ENCODE measurements around the gene ST6GALNAC3.
"Not testable (repeated sequence)": the region's sequence is repeated elsewhere in the genome, so short reads cannot be mapped to it uniquely, and the experiment has no call there.

The ST6GALNAC3 gene

DNA sequence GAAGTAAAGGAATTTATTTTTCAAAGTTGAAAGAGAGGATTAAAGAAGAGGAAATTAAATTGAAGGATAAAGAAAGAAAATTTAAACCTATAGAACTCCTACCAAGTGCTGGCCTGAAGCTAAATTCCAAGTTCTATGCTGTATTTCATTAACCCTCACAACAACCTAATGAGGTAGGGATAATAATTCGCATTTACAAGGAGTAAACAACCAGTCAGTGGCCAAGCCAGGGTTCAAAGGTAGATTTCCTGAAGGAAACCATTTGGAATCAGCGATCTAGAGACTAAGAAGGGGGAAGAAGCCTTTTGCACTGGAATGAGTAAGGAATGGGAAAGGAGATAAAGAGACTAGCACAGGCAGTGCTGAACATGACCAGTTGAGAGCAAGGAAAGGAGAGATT lies 526.9 kb downstream of the ST6GALNAC3 start:
- no peak for DNase-seq

DNA sequence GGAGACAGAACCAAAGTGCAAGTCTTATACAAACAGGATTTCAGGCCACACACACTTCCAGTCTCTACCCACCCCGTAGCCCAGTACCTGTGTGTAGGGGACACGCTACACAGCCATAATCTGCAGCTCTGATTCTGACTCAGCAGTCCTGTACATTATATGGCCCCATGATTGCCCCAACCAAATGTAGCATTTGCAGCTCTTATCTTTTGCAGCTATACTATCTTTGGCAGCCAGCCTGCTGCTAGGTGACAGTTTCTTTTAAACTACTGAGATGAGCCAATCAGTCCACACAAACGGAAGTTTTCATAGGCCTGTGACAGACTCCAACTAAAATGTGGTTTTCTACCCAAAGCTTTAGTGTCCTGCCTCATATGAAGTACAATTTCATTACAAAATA lies 533.2 kb downstream of the ST6GALNAC3 start:
- DNase-seq = no peak

DNA sequence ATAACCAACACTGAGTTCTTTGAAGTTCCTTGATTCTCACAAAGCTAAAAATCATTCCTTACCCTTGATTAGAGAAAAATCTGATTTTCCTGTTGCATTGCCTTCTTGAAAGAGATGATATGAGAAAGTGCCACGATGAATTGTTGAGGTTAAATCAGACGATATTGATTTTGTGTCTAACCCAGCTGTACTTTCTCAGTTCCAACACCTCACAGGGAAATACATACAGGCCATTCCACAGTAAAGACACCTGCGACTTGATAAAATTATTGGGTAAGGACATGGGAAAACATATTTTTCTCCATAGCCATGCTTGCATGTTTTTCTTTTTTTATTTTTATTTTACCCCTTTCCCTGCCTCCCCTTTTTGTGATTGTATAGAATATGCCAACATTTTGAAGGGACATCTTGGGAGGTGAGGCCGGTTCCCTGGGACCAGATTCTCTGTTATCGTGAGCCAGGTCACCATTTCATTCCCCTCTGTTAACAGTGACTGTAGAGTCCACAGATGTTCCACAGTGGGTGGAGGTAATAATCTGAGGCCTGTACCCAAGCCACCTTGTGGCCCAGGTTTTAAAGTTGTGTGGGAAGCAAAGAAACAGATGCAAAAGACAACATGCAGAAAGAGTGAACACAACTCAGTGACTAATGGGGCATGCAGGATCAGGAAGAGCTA lies 537.4 kb downstream of the ST6GALNAC3 start:
- DNase-seq = no peak

DNA sequence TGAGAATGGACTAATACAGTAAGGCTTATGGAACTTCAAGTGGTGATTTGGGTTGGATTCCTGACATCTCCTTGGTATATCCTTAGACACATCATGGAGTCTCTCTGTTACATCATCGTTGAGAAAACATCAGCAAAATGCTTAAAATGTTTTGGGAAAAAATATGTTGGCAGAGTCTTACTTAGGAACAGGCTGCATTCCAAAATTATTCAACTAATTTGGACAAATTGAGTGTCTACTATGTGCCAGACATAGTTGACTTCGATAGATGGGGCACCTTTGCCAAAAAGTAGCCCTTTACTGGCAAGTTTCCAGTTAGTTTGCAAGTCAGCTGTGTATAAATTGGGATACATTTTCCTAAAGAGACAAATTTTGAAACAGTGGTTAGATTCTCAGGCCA lies 539.3 kb downstream of the ST6GALNAC3 start:
- no peak for DNase-seq

DNA sequence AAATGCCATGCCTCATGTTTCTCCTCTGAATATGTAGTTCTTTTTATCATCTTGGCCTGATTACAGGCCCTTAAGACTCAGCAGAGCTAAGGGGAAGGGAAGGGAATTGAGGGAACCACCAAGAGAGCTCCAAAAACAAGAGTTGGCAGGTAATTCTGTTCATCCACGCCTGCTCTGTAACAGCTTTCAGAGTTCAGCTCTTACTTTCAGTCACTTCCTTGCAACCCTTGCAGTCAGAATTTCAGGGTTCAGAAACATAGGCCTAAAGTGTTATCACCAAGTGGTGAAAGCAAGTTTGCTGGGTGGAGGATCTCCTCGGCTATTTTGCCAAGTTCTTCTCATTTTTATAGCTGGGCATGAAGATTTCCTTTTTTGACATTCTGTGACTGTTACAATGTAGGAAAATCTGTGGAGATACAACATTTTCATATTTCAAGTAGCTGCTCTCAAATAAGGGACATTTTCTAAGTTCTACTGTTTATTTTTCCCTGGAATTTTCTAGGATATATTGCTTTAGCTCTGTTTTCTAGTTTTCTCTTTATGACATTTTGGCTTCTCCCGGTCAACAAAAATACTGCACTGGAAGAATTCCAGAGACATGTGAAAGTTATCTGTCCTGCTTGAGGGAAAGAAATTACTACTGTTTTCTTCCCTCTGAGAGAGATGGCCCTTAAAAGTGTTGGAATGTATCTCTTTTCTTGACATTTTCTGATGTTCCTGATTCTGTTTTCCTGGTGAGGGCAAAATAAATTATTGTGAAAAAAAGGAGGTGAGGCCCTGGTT lies 540.9 kb downstream of the ST6GALNAC3 start:
- no peak for DNase-seq

DNA sequence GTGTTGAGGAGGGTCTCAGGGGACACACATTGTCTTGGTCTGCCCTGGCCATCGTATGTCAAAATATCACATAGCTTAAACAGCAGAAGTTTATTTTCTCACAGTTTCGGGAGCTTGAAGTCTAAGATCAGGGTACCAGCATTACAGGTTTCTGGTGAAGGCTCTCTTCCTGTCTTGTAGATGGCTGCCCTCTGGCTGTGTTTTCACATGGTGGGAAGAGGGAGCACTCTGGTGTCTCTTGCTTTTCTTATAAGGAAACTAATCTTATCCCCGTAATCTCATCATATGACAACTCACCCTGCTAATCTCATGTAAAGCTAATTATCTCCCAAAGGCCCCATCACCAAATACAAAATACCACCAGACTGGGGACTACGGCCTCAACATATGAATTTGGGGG lies 545.8 kb downstream of the ST6GALNAC3 start:
- DNase-seq = no peak

DNA sequence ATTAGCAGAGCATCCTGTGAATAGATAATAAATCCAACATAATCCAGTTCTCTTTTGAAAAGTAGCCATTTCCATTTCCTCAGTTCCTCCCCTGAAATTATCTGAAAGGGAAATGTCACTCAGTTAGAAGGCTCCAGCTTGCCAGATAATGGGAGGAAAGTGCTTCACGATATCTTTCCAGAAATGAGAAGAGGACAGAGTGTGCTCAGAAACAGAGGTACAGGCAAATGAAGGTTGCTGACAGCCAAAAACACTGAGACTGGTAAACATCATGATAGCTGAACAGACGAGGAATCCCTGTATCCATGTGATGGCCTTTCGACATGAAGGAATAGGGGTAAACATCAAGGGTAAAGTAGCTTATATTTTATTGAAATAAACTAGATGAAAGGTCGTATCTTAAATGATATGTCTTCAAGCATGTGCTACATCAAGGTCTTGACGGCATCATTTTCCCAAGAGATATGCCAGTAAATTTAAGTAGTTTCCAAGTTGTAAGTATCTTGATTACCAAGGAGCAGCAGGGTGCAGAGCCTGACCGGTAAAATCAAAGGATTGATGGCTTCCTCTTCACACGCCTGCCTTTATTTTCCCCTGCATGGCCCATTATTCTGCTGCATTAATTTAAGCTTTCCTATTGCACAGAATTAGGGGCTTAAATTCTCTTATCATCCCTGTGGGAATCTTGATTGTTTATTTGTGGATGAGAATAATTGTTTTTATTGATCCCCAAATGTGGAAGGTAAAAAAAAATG lies 548.4 kb downstream of the ST6GALNAC3 start:
- DNase-seq = no peak

DNA sequence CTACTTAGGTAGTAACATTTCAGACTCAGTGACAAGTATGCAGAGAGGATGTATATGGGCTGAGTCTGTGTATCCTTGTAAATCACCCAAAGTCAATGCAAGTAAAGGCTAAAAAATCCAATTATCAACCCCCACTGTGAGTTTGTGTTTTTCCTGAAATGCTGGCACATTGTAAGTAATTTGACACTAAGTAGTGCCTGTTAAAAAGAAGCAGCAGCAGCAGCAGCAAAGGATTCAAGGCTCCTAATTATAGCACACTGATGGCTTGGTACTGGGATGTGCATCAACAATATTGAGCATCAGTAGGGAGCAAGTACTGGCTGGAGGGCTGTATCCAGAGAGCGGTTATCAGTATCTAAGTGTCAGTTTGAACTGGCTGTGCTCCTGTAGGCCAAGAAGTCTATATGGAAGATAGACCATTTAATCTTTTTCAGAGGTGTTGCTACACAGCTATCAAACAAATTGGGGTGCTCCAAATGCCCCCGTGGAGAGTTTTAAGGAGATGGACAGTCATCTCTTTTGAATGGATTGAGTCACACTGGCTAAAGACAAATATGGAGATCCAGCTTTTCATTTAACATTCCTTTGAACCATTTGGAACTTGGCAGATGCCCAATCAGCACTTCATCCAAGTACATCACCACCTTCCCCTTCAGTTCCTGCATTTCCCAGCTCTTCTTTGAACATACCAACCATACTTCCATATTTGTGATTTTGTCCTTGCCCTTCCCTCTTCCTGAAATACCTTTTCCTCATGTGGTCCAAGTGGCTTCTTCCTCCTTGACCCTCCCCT lies 551.5 kb downstream of the ST6GALNAC3 start:
- no peak for DNase-seq

DNA sequence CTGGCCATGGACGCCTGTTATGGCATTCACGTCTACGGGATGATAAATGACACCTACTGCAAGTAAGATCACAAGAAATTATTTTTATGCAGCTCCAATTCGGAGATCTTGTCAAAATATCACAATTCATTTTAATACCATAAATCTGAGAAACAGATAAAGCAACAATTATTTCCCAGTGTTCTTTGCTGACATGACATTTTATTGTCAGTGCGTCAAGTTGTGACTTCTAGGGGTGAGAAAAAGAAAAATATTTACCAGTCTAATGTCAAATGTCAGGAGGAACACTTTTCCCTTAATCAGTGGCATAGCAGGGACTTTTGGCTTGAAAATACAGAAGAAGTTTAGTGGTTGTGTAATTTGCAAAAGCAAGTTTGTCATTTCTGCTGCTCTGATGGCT lies 553.0 kb downstream of the ST6GALNAC3 start:
- DNase-seq = no peak

DNA sequence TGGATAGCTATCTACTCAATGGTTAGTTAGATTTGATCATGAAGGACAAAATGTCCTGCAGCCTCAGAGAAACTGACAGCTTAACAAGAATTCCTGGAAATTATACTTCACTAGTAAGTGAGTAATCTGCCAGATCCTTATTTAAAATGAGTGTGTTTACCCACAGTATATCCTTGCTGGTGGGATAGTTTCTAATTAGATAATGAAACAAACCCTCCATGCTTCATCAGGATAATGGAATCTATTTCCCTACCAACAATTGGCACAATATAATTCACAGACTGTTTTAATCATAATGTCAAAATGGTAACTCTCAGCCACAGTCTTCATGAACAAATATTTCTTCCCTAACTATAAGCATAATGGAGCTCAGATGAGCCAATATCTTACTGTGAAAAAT lies 553.4 kb downstream of the ST6GALNAC3 start:
- no peak for DNase-seq

DNA sequence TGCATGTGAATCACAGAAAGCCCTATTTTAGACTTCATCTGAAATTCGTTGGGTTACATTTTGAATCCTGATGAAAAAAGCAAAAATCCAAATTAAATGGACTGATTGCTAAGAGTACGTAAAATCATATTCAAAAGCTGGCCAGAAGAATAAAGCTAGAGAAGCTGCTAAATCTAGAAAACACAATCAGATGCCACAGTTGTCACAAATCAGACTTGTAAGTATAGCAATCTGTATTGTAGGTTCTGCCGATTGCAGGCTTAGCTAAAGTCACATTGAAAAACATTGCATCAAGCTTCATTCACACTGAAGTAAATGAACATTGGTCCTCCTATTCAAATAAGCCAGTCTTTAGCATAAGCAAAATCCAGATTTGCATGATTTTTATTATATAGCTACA lies 557.6 kb downstream of the ST6GALNAC3 start:
- no peak for DNase-seq

DNA sequence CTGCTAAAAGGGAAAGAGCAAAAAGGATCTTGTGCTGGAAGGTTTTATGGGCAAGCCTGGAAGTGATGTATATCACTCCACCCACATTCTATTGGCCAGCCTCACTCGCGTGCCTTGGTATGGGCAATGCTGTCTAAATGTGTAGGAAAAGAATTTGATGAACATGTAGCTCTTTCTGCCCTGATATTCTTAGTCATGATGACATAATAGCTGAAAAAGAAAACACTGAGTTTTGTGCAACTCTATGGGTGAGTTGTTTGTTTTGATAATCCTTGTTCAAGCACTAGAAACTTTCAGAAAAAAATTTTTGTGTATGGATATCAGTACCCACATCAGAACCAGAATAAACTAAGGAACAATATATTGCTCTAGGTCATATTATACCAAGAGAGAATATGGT lies 561.2 kb downstream of the ST6GALNAC3 start:
- no peak for DNase-seq

DNA sequence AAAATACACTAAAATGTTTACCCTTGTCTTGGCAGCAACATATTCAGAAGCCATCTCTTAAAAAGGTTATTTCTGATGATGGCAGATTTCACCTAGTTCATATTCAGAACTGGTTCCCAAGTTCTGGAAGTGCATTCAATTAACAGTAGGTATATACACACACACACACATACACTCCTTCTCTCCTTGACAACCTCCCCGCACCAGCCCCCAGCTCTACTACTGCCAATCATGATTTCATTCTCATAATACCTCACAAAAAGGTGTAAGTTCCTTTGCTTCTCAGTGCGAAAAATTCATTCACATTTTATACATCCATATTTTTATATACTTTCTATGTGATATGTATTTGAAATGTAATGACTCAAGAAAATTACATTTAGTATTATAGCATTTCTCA lies 564.6 kb downstream of the ST6GALNAC3 start:
- DNase-seq = no peak

DNA sequence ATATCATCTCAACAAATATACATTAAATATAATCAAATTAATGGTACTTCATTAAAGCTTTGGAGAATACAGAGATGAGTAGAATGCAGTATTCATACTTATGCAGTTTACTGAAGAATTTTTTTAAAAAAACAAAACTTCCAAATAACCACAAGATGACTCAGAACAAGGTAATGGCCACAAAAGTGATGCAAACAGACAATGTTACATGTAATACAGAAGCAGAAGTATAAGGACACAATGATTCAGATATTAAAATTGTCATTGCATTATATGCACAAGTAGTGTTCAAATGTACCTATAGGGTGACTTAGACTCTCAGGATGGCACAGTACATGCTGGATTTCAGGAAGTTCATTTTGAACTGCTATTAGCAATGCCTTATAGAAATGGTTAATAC lies 565.5 kb downstream of the ST6GALNAC3 start:
- no peak for DNase-seq

DNA sequence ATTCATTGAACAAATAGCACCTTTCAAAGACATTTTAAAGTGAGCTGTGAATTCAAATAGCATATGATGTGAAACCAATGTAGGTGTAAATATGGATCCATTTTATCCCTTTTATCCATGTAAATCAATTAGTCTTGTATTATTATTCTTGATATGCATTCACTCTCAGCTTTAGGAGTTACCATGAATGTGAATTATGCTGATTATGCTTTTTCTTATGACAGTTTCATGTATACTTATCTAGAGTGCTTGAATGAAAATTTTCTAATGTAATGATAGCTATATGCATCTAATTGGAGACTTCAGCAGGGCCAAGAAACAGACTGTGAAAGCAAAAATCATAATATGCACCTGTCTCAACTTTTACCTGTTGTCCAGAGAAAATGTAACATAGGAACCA lies 566.2 kb downstream of the ST6GALNAC3 start:
- no peak for DNase-seq

DNA sequence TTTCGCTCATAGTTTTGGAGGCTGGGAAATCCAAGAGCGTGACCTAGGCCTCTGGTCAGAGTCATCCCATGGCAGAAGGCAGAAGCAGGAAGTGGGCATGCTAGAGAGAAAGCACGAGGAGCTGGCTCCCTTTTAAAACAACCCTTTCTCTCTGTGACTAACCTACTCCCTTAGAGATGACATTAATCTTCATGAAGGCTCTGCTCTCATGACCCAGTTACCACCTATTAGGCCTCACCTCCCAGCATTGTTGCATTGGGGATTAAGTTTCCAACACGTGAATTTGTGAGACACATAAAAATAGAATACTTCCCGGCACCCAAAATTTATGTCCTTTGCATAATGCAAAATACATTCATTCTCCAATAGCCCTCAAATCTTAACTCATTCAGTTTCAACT lies 569.6 kb downstream of the ST6GALNAC3 start:
- no peak for DNase-seq

DNA sequence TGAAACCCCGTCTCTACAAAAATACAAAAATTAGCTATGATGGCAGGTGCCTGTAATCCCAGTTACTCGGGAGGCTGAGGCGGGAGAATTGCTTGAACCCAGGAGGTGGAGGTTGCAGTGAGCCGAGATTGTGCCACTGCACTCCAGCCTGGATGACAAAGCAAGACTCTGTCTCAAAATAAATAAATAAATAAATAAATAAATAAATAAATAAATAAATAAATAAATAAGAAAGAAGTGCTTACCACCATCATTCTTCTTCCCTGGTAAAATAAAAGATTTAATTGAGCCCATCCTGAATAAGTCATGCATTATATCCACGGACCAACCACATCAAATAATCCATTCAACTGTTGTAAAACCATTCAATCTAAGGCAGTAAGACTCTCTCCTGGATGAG lies 578.3 kb downstream of the ST6GALNAC3 start:
- not testable (repeated sequence) for DNase-seq

DNA sequence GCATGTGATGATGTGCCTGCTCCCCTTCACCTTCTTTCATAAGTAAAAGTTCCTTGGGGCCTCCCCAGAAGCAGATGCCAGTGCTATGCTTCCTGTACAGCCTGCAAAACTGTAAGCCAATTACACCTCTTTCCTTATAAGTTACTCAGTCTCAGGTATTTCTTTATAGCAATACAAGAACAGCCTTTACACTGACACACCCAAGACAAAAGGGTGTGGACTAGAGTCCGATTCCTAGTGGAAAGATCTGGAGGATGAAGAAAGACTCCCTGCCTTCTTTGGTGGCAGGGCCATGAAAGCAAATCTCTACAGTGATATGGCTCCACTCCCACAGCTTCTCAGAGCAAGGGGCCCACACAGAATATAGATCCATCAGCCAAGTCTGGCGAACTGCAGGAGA lies 583.1 kb downstream of the ST6GALNAC3 start:
- DNase-seq = no peak

DNA sequence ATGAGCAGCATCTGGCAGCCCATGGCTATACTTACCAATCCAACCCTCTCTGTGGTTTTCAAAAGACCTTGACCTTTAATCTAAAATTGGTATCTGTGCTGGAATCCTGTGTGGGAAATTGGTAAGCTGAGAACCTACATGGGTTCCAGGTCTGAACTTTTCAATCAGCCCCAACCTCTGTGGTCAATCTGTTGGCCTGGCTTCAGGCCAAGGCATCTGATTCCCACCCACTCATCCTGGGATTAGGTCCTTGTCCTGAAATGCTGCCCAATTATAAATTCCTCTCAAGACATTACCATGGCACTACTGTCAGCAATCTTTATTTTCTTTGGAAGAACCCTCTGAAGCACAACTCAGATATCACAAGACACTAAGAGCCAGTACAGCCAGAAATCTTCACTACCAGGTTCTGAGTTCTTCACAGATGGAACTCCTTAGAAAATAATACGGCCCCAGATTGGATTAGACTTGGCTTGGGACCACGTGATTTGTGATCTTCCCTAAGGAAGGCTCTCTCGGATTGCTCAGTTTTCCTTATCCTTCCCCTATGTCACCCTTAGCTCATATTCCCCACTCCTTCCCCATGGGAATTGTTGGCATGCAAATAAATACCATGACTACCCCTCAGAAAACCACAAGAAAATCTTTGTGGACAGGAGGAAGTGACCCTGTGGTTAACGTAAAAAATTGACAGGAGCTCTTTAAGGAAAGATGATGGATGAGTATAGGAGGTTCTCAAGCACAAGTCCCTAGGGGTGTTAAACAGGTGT lies 584.8 kb downstream of the ST6GALNAC3 start:
- no peak for DNase-seq

DNA sequence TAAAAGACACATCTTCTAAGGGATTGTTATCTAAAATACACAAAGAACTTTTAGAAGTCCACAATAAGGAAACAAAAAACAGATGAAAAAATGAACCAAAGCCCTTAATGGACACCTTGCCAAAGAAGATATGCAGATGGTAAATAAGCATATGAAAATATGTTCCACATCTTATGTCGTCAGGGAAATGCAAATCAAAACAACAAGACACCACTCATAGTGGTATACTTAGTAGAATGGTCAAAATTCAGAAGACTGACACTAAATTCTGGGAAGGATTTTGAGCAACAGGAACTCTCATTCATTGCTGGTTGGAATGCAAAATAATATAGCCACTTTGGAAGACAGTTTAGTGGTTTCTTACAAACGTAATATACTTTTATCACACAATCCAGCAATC lies 587.0 kb downstream of the ST6GALNAC3 start:
- no peak for DNase-seq

DNA sequence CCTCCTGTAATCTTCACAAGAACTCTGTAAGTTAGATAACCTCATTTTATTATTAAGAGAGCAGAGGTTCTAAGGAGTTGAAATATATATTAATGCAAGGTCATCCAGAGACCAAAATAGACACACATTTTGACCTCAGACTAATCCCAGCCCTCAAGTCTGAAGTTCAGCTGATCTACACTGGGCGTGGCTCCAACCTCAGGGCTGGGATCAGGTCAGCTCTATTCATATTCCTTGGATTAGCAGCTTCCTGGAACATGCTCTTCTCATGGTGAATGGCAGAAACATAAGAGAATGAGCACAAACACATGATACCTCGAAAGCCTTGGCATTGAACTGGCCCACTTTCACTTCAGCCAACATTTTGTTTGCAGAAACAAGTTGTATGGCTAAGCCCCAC lies 592.0 kb downstream of the ST6GALNAC3 start:
- DNase-seq = no peak

DNA sequence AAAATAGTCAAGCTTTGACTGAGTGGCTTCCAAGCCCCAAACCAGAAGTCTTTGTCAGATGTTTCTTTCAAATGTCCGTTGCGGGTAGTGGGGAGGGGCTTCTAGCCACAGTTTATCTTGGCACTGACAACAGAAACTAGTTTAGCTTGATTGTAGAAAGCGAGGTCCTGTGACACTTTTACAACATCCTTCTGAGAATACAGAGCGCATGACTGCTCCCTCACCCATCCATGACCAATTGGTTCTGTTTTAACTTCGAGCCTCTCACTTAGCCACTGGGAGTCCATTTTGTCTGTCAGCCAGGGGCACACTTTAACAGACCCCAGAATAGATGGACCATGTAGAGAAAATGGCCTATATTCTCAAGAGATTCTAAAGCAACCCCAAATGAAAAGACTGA lies 593.5 kb downstream of the ST6GALNAC3 start:
- no peak for DNase-seq
